ENCODE measurements around the gene RRP12. TPM values are rescaled to one million over a fixed set of nuclear protein-coding genes. Genes with fewer than 3 reads are reported as not detected.

Gene RRP12
- total RNA-seq, 4 donors from 2014 or later: 14.7 to 50.7 (median 24.4) TPM

DNA sequence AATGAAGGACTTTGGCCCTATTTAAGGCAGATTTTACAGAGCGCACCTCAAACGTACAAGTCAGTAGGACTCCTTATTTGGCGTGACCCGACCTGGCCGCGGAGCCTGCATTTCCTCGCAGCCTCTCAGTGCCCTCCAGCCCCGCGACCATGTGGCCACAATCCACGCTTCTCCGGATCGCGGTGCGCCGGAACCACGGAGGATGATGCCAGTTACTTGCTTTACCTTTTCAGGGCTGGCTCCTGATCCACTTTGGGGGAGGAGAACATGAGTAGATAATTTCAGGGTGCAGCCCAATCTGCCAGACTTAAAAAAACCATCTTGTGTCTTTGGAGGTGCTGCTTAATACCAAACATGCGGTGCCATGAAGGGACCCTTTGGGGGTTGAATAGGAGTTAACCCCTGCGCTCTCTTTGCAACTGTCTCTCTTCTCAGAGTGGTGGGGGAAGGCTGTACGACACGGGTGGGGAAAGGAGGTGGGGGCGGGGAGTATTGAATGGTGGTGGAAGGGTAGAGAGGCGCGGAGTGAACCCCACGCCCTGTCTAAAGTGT lies 80.6 kb downstream of the RRP12 start:
- no peak for TF ChIP-seq POLR2A (IDR thresholded peaks at IDR 0.05)
- TF ChIP-seq, protein P1, sequence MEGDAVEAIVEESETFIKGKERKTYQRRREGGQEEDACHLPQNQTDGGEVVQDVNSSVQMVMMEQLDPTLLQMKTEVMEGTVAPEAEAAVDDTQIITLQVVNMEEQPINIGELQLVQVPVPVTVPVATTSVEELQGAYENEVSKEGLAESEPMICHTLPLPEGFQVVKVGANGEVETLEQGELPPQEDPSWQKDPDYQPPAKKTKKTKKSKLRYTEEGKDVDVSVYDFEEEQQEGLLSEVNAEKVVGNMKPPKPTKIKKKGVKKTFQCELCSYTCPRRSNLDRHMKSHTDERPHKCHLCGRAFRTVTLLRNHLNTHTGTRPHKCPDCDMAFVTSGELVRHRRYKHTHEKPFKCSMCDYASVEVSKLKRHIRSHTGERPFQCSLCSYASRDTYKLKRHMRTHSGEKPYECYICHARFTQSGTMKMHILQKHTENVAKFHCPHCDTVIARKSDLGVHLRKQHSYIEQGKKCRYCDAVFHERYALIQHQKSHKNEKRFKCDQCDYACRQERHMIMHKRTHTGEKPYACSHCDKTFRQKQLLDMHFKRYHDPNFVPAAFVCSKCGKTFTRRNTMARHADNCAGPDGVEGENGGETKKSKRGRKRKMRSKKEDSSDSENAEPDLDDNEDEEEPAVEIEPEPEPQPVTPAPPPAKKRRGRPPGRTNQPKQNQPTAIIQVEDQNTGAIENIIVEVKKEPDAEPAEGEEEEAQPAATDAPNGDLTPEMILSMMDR (IDR thresholded peaks at IDR 0.05): no peak
- 20 to 30% methylated on average over 24 of the region's 24 CpGs for WGBS, 2 donors
- Histone ChIP-seq H3K4me3 (peak overlapping the region; percentile 47 to 74 (median 68)), H3K9me3 (no peaks in the 10 kb centered on the region), H3K27me3 (no peaks in the 10 kb centered on the region), H3K27ac (peak overlapping the region; percentile 70 to 98 (median 89)), H3K36me3 (no peaks in the 10 kb centered on the region), H3K4me1 (peaks cover 0 to 30% (median 10%) of the 10 kb centered on the region in 4 donors)
- DNase-seq (ENCODE audit: low spot score in 2 of 2): no peak

DNA sequence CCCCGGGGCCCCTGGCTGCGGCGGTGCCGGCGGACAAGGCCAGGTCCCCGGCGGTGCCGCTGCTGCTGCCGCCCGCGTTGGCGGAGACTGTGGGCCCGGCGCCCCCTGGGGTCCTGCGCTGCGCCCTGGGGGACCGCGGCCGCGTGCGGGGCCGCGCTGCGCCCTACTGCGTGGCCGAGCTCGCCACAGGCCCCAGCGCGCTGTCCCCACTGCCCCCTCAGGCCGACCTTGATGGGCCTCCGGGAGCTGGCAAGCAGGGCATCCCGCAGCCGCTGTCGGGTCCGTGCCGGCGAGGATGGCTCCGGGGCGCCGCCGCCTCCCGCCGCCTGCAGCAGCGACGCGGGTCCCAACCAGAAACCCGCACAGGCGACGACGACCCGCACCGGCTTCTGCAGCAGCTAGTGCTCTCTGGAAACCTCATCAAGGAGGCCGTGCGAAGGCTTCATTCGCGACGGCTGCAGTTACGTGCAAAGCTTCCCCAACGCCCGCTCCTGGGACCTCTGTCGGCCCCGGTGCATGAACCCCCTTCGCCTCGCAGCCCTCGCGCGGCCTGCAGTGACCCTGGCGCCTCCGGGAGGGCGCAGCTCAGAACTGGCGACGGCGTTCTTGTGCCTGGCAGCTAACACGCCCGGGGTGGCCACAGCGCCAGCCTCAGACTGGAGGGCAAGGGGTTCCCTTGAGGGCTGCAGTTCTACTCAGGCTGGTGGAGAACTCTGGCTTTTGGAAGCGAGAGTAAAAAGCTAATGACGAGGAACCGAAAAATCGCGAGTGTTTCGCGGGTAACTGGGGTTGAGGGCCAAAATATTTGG lies 81.3 kb downstream of the RRP12 start:
- no peaks in the 10 kb centered on the region for H3K36me3 ChIP-seq
- DNase-seq (ENCODE audit: low spot score in 2 of 2): peak in 1 of 2 donors; percentile 5
- H3K9me3 ChIP-seq: no peaks in the 10 kb centered on the region
- no peak for TF ChIP-seq POLR2A (IDR thresholded peaks at IDR 0.05)
- TF ChIP-seq EP300 (IDR thresholded peaks at IDR 0.05): peak in 1 of 2 donors; percentile 20
- TF ChIP-seq, protein P1 (IDR thresholded peaks at IDR 0.05): no peak
- 1 to 2% methylated on average over 37 to 46 of the region's 83 CpGs for WGBS, 2 donors
- H3K4me3 ChIP-seq: peak overlapping the region; percentile 47 to 74 (median 68)
- no peaks in the 10 kb centered on the region for H3K27me3 ChIP-seq
- peaks cover 0 to 30% (median 10%) of the 10 kb centered on the region in 4 donors for H3K4me1 ChIP-seq
- peak overlapping the region; percentile 83 to 98 (median 94) for H3K27ac ChIP-seq

DNA sequence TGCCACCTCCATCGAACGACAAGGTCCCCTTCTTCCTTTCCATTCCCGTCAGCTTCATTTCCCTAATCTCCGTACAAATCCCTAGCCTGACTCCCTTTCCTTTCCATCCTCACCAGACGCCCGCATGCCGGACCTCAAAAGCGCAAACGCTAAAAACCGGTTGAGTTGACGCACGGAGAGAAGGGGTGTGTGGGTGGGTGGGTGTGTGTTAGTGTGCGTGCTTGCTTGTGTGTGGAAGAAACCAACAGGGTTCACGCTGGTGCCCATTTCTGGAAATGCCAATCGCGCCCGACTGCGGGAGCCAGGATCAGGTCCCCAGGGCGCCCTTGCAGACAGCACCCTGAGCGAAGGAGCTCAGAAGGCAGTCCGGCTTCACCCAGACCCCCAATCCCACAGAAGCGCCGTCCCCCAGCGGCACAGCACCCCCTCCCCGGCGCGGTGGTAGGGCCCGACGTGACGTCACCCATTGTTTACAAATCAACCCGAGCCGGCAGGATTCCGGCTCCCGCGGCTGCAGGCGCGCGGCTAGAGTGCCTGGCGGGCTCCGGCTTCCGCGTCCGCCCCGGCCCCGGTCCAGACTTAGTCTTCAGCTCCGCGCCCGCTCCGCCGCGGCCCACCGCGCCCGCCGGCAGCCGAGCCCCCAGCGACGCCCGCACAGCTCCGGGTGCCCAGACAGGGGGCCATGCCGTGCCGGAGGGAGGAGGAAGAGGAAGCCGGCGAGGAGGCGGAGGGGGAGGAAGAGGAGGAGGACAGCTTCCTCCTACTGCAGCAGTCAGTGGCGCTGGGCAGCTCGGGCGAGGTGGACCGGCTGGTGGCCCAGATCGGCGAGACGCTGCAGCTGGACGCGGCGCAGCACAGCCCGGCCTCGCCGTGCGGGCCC lies 82.1 kb downstream of the RRP12 start, which contains the start of gene FRAT1:
Gene FRAT1 (plus strand): TSS at position 500 of the 880 bp plus-strand sequence. CDS start 183 bp downstream, at position 683.
- H3K4me1 ChIP-seq: peaks cover 0 to 30% (median 10%) of the 10 kb centered on the region in 4 donors
- WGBS, 2 donors: 1% methylated on average over 43 to 78 of the region's 79 CpGs
- DNase-seq (ENCODE audit: low spot score in 2 of 2): peak; percentile 78 to 91
- TF ChIP-seq POLR2A (IDR thresholded peaks at IDR 0.05) (peak; percentile 82 to 83), EP300 (IDR thresholded peaks at IDR 0.05) (peak; percentile 70 to 81)
- TF ChIP-seq, protein P1 (IDR thresholded peaks at IDR 0.05): peak in 2 of 5 experiments; percentile 48 to 55
- H3K9me3 ChIP-seq: no peaks in the 10 kb centered on the region
- no peaks in the 10 kb centered on the region for H3K27me3 ChIP-seq
- H3K36me3 ChIP-seq: no peaks in the 10 kb centered on the region
- peak within 1 kb of the TSS; percentile 59 to 74 (median 68) for H3K4me3 ChIP-seq
- H3K27ac ChIP-seq: peak within 1 kb of the TSS; percentile 83 to 98 (median 94)

DNA sequence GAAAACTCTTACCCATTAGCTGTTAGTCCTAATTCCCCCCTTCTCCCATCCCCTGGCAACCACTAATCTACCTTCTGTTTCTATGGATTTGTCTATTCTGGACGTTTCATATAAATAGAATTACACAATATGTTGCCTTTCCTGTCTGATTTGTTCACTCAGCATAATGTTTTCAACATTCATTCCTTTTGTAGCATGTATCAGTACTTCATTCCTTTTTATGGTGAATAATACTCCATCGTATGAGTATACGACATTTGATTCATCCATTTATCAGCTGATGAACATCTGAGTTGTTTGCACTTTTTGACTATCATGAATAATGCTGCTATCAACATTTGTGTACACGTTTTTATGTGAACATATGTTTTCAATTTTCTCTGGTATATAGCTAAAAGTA lies 86.5 kb downstream of the RRP12 start:
- 52 to 57% methylated on average over 4 of the region's 4 CpGs for WGBS, 2 donors

More for the DNA sequence above, 86.5 kb downstream of the RRP12 start:
- H3K27me3 ChIP-seq: no peaks in the 10 kb centered on the region
- DNase-seq (ENCODE audit: low spot score in 2 of 2): no peak
- TF ChIP-seq EP300 (IDR thresholded peaks at IDR 0.05) (no peak), POLR2A (IDR thresholded peaks at IDR 0.05) (no peak)
- TF ChIP-seq, protein P1 (IDR thresholded peaks at IDR 0.05): no peak
- H3K4me3 ChIP-seq: no peak overlapping the region
- H3K36me3 ChIP-seq: no peaks in the 10 kb centered on the region
- peaks cover 0 to 6% (median 0%) of the 10 kb centered on the region in 4 donors for H3K4me1 ChIP-seq
- no peaks in the 10 kb centered on the region for H3K9me3 ChIP-seq
- no peak overlapping the region for H3K27ac ChIP-seq
